Measurements from ENCODE around the gene TTC3. TPM values are rescaled to one million over a fixed set of nuclear protein-coding genes. Genes with fewer than 3 reads are reported as not detected.

The TTC3 gene
- total and polyA plus RNA-seq, 2 of the 13 experiments (the other 11 are each of a cell fraction or from before 2014, with no cell fraction given): 55.7 to 108 TPM

DNA sequence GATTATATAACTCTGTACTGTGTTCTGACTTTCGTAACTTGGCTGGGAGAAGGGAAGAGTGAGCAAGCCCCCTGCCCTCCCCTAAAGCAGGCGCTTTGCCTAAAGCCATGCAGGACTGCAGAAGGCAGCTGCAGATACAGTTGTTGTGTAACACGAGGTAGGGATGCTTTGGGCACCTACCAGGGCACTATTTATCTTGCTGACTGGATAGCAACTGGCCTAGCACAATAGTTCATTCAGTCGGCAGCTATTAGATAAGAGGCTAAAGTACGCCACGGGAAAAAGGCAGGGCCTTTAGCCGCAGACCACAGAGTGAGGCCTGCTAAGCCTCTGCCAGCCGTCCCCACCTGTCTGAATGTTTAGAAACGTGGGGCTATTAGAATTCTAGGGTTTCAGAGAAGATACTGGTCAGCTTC, 80.9 kb downstream of the TTC3 start (continued):
- TF ChIP-seq ELF1 (CRISPR knock-in tag; IDR thresholded peaks at IDR 0.05): peak; percentile 50; the same call in 1 of the 2 replicates
- TF ChIP-seq, protein P1, sequence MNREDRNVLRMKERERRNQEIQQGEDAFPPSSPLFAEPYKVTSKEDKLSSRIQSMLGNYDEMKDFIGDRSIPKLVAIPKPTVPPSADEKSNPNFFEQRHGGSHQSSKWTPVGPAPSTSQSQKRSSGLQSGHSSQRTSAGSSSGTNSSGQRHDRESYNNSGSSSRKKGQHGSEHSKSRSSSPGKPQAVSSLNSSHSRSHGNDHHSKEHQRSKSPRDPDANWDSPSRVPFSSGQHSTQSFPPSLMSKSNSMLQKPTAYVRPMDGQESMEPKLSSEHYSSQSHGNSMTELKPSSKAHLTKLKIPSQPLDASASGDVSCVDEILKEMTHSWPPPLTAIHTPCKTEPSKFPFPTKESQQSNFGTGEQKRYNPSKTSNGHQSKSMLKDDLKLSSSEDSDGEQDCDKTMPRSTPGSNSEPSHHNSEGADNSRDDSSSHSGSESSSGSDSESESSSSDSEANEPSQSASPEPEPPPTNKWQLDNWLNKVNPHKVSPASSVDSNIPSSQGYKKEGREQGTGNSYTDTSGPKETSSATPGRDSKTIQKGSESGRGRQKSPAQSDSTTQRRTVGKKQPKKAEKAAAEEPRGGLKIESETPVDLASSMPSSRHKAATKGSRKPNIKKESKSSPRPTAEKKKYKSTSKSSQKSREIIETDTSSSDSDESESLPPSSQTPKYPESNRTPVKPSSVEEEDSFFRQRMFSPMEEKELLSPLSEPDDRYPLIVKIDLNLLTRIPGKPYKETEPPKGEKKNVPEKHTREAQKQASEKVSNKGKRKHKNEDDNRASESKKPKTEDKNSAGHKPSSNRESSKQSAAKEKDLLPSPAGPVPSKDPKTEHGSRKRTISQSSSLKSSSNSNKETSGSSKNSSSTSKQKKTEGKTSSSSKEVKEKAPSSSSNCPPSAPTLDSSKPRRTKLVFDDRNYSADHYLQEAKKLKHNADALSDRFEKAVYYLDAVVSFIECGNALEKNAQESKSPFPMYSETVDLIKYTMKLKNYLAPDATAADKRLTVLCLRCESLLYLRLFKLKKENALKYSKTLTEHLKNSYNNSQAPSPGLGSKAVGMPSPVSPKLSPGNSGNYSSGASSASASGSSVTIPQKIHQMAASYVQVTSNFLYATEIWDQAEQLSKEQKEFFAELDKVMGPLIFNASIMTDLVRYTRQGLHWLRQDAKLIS (CRISPR knock-in tag; IDR thresholded peaks at IDR 0.05): no peak
- peak; percentile 68 for TF ChIP-seq NCOA2 (CRISPR knock-in tag; IDR thresholded peaks at IDR 0.05)
- peak; percentile 74; the same call in 1 of the 2 replicates for TF ChIP-seq ZNF574 (CRISPR knock-in tag; IDR thresholded peaks at IDR 0.05)
- TF ChIP-seq ZNF724P (CRISPR knock-in tag; IDR thresholded peaks at IDR 0.05; ENCODE audit: borderline replicate concordance): peak; percentile 57; the same call in 1 of the 2 replicates
- peak; percentile 61; the same call in 1 of the 2 replicates for TF ChIP-seq SPEN (CRISPR knock-in tag; IDR thresholded peaks at IDR 0.05; ENCODE audit: low read depth)
- no peak for TF ChIP-seq PHB2 (IDR thresholded peaks at IDR 0.05; ENCODE audit: partially characterized antibody)
- TF ChIP-seq YEATS2 (CRISPR knock-in tag; IDR thresholded peaks at IDR 0.05; ENCODE audit: borderline replicate concordance): peak; percentile 67; the same call in 1 of the 2 replicates
- TF ChIP-seq, protein P2, sequence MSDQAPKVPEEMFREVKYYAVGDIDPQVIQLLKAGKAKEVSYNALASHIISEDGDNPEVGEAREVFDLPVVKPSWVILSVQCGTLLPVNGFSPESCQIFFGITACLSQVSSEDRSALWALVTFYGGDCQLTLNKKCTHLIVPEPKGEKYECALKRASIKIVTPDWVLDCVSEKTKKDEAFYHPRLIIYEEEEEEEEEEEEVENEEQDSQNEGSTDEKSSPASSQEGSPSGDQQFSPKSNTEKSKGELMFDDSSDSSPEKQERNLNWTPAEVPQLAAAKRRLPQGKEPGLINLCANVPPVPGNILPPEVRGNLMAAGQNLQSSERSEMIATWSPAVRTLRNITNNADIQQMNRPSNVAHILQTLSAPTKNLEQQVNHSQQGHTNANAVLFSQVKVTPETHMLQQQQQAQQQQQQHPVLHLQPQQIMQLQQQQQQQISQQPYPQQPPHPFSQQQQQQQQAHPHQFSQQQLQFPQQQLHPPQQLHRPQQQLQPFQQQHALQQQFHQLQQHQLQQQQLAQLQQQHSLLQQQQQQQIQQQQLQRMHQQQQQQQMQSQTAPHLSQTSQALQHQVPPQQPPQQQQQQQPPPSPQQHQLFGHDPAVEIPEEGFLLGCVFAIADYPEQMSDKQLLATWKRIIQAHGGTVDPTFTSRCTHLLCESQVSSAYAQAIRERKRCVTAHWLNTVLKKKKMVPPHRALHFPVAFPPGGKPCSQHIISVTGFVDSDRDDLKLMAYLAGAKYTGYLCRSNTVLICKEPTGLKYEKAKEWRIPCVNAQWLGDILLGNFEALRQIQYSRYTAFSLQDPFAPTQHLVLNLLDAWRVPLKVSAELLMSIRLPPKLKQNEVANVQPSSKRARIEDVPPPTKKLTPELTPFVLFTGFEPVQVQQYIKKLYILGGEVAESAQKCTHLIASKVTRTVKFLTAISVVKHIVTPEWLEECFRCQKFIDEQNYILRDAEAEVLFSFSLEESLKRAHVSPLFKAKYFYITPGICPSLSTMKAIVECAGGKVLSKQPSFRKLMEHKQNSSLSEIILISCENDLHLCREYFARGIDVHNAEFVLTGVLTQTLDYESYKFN (CRISPR knock-in tag; conservative IDR thresholded peaks at IDR 0.05): peak; percentile 88
- peak; percentile 82 for TF ChIP-seq POGZ (CRISPR knock-in tag; IDR thresholded peaks at IDR 0.05)
- no peak for TF ChIP-seq RARG (CRISPR knock-in tag; IDR thresholded peaks at IDR 0.05; ENCODE audit: low read depth)
- TF ChIP-seq SAP130 (CRISPR knock-in tag; IDR thresholded peaks at IDR 0.05; ENCODE audit: low read depth): peak; percentile 85
- peak; percentile 95 for TF ChIP-seq CEBPB (IDR thresholded peaks at IDR 0.05; ENCODE audit: borderline replicate concordance, low read depth, low read length)
- TF ChIP-seq NFYC (CRISPR knock-in tag; IDR thresholded peaks at IDR 0.05): no peak; the same call in 1 of the 2 replicates
- TF ChIP-seq MAFG (CRISPR knock-in tag; IDR thresholded peaks at IDR 0.05): no peak
- no peak; the same call in 1 of the 2 replicates for TF ChIP-seq NR2F6 (IDR thresholded peaks at IDR 0.05)
- peak; percentile 77; the same call in 1 of the 2 replicates for TF ChIP-seq NR2F6 (CRISPR knock-in tag; IDR thresholded peaks at IDR 0.05)
- no peak for TF ChIP-seq BRCA1 (CRISPR knock-in tag; IDR thresholded peaks at IDR 0.05)
- TF ChIP-seq JUND (CRISPR knock-in tag; IDR thresholded peaks at IDR 0.05): 0 out of 2 replicates have a peak, but pooled peaks have one; percentile 39

Measured in HepG2 (cell line).